Lower leg skin (tissue), 3 donors: Measurements from ENCODE around the gene ITM2C.

Source experiments
- POLR2A ChIP-seq, 2 donors: fragments of 450-650 bp; IDR thresholded peaks; one replicate each; pipeline ENCODE4 v1.6.1; 2016 to 2017; ENCODE audit warnings: antibody characterized with exemption in 2 of 2, mild to moderate bottlenecking in 1 of 2, moderate library complexity in 1 of 2
- TF ChIP-seq, protein P1 (sequence below), 3 donors: fragments of 450-650 bp; IDR thresholded peaks; one replicate each; pipeline ENCODE4 v1.5.1; 2016; ENCODE audit warnings: antibody characterized with exemption in 3 of 3, mild to moderate bottlenecking in 3 of 3, moderate library complexity in 2 of 3

DNA sequence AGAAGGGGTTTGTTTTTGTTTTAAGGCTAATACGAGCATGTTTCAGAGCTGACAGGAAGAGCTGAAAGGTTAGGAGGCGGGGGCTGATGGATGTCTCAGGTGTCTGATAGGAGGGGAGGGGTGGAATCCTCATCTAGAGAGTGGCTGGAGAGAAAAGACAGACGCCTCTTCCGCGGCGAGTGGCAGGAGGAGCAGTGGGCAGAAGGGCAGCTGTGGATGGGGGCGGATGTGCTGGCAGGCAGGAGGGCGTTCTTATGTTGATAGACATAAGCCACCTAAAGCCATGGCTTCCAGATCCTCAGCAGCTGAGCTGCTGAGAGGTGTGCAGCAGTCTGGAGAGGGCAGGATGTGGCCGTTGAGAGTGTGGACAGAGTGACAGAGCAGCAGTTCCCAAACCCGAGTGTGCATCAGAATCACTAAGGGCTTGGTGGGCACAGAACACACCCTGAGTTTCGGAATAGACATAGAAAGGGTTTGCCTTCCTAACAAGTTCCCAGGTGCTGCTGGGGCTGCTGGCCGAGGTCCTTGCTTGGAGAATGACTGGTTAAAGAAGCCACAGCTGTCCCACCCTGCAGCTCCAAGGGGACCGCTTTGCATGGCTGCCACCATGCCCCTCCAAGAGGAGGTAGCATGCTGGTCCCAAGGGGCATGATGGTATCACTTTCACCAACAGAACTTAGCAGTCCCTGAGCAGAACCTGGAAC, 3.0 kb upstream of the ITM2C start:
- TF ChIP-seq, protein P1, sequence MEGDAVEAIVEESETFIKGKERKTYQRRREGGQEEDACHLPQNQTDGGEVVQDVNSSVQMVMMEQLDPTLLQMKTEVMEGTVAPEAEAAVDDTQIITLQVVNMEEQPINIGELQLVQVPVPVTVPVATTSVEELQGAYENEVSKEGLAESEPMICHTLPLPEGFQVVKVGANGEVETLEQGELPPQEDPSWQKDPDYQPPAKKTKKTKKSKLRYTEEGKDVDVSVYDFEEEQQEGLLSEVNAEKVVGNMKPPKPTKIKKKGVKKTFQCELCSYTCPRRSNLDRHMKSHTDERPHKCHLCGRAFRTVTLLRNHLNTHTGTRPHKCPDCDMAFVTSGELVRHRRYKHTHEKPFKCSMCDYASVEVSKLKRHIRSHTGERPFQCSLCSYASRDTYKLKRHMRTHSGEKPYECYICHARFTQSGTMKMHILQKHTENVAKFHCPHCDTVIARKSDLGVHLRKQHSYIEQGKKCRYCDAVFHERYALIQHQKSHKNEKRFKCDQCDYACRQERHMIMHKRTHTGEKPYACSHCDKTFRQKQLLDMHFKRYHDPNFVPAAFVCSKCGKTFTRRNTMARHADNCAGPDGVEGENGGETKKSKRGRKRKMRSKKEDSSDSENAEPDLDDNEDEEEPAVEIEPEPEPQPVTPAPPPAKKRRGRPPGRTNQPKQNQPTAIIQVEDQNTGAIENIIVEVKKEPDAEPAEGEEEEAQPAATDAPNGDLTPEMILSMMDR (IDR thresholded peaks at IDR 0.05) = no peak
- no peak for TF ChIP-seq POLR2A (IDR thresholded peaks at IDR 0.05)
